T-cell (primary cell): Measurements from ENCODE around the gene RGL1. TPM values are rescaled to one million over a fixed set of nuclear protein-coding genes. Genes with fewer than 3 reads are reported as not detected.
A peak's percentile ranks its signal among the peaks of the same experiment; 100 is the strongest.

Experiments
- ATAC-seq, 4 experiments: fragments of 200-7000 bp in 3 of 4; fragments of 150-1000 bp in 1 of 4; cut with Tn5 transposase; replicated peaks in 1 of 4; 1 replicate in 3 of 4; 2 replicates in 1 of 4; pipeline ENCODE4 v1.10.0; 2021; ENCODE audit warnings: moderate library complexity in 3 of 4, mild to moderate bottlenecking in 2 of 4, moderate number of reproducible peaks in 1 of 4
- CTCF ChIA-PET, 2 donors: fragments of 300-600 bp; sonication (Branson Sonifier 250); formaldehyde crosslinking; loops; one replicate each; lab custom pipeline; 2022; ENCODE audit warnings: antibody characterized with exemption in 2 of 2; lab: Charles Lee
- POLR2A ChIA-PET, 2 donors: fragments of 300-600 bp; sonication (Branson Sonifier 250); formaldehyde crosslinking; loops; one replicate each; lab custom pipeline; 2022; ENCODE audit warnings: antibody characterized with exemption in 2 of 2; lab: Charles Lee
- DNase-seq, 35 experiments: peaks; one replicate each; pipeline versions ENCODE4 v3.0.0 to v3.0.0-alpha.2; 2013 to 2023
- H3K27ac ChIP-seq: one replicate; pipeline ENCODE4 v1.5.1; 2013; ENCODE audit warnings: low read length
- H3K27me3 ChIP-seq, 2 experiments: replicated peaks in 1 of 2; 1 replicate in 1 of 2; 2 replicates in 1 of 2; pipeline versions ENCODE4 v1.6.1 to v1.7.0; 2013; ENCODE audit warnings: low read length in 1 of 2, mixed read lengths in 1 of 2; ENCODE audit not compliant: control insufficient read depth in 2 of 2, insufficient read depth in 2 of 2; ENCODE audit errors: extremely low read depth in 1 of 2
- H3K36me3 ChIP-seq, 2 donors: 1 replicate in 1 of 2; 2 replicates in 1 of 2; pipeline versions ENCODE4 v1.6.1 to v1.7.0; 2013; ENCODE audit warnings: low read length in 1 of 2; ENCODE audit not compliant: control insufficient read depth in 2 of 2, insufficient read depth in 1 of 2; ENCODE audit errors: extremely low read depth in 1 of 2
- H3K4me1 ChIP-seq, 2 experiments: 1 replicate in 1 of 2; 2 replicates in 1 of 2; pipeline versions ENCODE4 v1.6.1 to v1.7.0; 2013; ENCODE audit warnings: low read length in 2 of 2, mixed read lengths in 1 of 2; ENCODE audit not compliant: insufficient read depth in 2 of 2, control insufficient read depth in 1 of 2; ENCODE audit errors: extremely low read depth in 1 of 2
- H3K4me3 ChIP-seq, 2 donors: 1 replicate in 1 of 2; 2 replicates in 1 of 2; pipeline versions ENCODE4 v1.5.1 to v1.7.0; 2013; ENCODE audit warnings: mild to moderate bottlenecking in 2 of 2, low read length in 1 of 2, moderate library complexity in 1 of 2; ENCODE audit not compliant: control insufficient read depth in 1 of 2; ENCODE audit errors: extremely low read depth in 1 of 2
- H3K9me3 ChIP-seq: 2 replicates; pipeline ENCODE4 v1.7.0; 2013
- H3K27ac Mint-ChIP-seq, 2 donors: one replicate each; pipeline ENCODE4 v1.8.0; 2020 to 2021; ENCODE audit warnings: mild to moderate bottlenecking in 2 of 2, mixed read lengths in 2 of 2
- H3K27me3 Mint-ChIP-seq, 2 donors: one replicate each; pipeline ENCODE4 v1.8.0; 2021 to 2022; ENCODE audit warnings: mixed read lengths in 2 of 2
- H3K36me3 Mint-ChIP-seq: one replicate; pipeline ENCODE4 v1.8.0; 2021; ENCODE audit warnings: mixed read lengths
- H3K4me1 Mint-ChIP-seq, 3 donors: one replicate each; pipeline ENCODE4 v1.8.0; 2020 to 2022; ENCODE audit warnings: mixed read lengths in 3 of 3, mild to moderate bottlenecking in 1 of 3
- H3K4me3 Mint-ChIP-seq, 3 donors: one replicate each; pipeline ENCODE4 v1.8.0; 2020 to 2022; ENCODE audit warnings: mild to moderate bottlenecking in 3 of 3, mixed read lengths in 3 of 3, moderate library complexity in 3 of 3
- H3K9me3 Mint-ChIP-seq, 3 donors: one replicate each; pipeline ENCODE4 v1.8.0; 2020 to 2022; ENCODE audit warnings: mixed read lengths in 3 of 3
- WGBS: methylation state at CpG from one replicate; pipeline ENCODE4 v1.1.5; 2013; ENCODE audit warnings: missing lambda C conversion rate; ENCODE audit not compliant: insufficient coverage; 5-methylcytosine and 5-hydroxymethylcytosine counted together
- total RNA-seq, 35 experiments: library from RNA in 6 of 35; stranded (reverse) in 6 of 35; fragments of 120-200 nt in 1 of 35; gene quantifications; one replicate each; pipeline versions ENCODE4 v1.2.1 to v1.2.4 and lab custom pipeline; 2013 to 2026

The RGL1 gene
- total RNA-seq, 5 donors from 2014 or later (not counting 1 experiment from before 2014, with no cell fraction given) = 1.7 to 3.3 (median 2.3) TPM

GRCh38 chr1:183898001-183898396 lies 93.1 kb downstream of the RGL1 start:
- H3K27me3 ChIP-seq = no peaks in the 10 kb centered on the region
- no peak overlapping the region for H3K27ac ChIP-seq
- Mint-ChIP-seq H3K9me3 (no peaks in the 10 kb centered on the region), H3K27ac (peak overlapping the region in 1 of 2 donors; percentile 64), H3K36me3 (peaks cover 32% of the 10 kb centered on the region), H3K4me1 (peaks cover 6 to 12% (median 12%) of the 10 kb centered on the region in 3 donors), H3K4me3 (no peak overlapping the region), H3K27me3 (no peaks in the 10 kb centered on the region)
- H3K9me3 ChIP-seq = no peaks in the 10 kb centered on the region
- no peak overlapping the region for H3K4me3 ChIP-seq
- ChIA-PET POLR2A (no interaction called here), CTCF (interaction anchor here in 1 of 2 donors (0.9 to 1.8 kb wide), 2 partner anchors 18 to 243 kb away, joined by 4 to 5 read pairs; no protein-coding TSS in a partner anchor)
- DNase-seq (no peak), ATAC-seq (no peak)
- H3K4me1 ChIP-seq = no peaks in the 10 kb centered on the region
- WGBS = no CpG with 5 or more reads among the region's 2 CpGs
- no peaks in the 10 kb centered on the region for H3K36me3 ChIP-seq

GRCh38 chr1:183898610-183899009 lies 93.7 kb downstream of the RGL1 start:
- no peak for DNase-seq
- CTCF ChIA-PET = interaction anchor here in 1 of 2 donors (0.8 to 1.8 kb wide), 3 partner anchors 18 to 243 kb away, joined by 3 to 5 read pairs (median 4); no protein-coding TSS in a partner anchor
- peaks cover 6 to 12% (median 12%) of the 10 kb centered on the region in 3 donors for H3K4me1 Mint-ChIP-seq
- no peaks in the 10 kb centered on the region for H3K36me3 ChIP-seq
- no peaks in the 10 kb centered on the region for H3K4me1 ChIP-seq
- no peak overlapping the region for H3K27ac Mint-ChIP-seq
- peaks cover 32% of the 10 kb centered on the region for H3K36me3 Mint-ChIP-seq
- H3K27me3 ChIP-seq = no peaks in the 10 kb centered on the region
- no peak overlapping the region for H3K4me3 ChIP-seq
- H3K27ac ChIP-seq = no peak overlapping the region
- H3K9me3 ChIP-seq = no peaks in the 10 kb centered on the region
- ATAC-seq = no peak
- WGBS = 83% methylated on average over 1 of the region's 2 CpGs
- H3K4me3 Mint-ChIP-seq = no peak overlapping the region
- POLR2A ChIA-PET = no interaction called here
- H3K9me3 Mint-ChIP-seq = no peaks in the 10 kb centered on the region
- no peaks in the 10 kb centered on the region for H3K27me3 Mint-ChIP-seq

GRCh38 chr1:183901748-183902330 lies 96.9 kb downstream of the RGL1 start:
- Mint-ChIP-seq H3K4me1 (peaks cover 2 to 7% (median 6%) of the 10 kb centered on the region in 3 donors), H3K27me3 (no peaks in the 10 kb centered on the region), H3K36me3 (peaks cover 33% of the 10 kb centered on the region), H3K27ac (no peak overlapping the region), H3K4me3 (no peak overlapping the region), H3K9me3 (no peaks in the 10 kb centered on the region)
- Histone ChIP-seq H3K4me3 (no peak overlapping the region), H3K9me3 (no peaks in the 10 kb centered on the region), H3K36me3 (no peaks in the 10 kb centered on the region), H3K27me3 (no peaks in the 10 kb centered on the region), H3K27ac (no peak overlapping the region), H3K4me1 (no peaks in the 10 kb centered on the region)
- POLR2A ChIA-PET = no interaction called here
- no peak for DNase-seq
- no peak for ATAC-seq
- WGBS = no CpG with 5 or more reads among the region's 1 CpG
- CTCF ChIA-PET = interaction anchor here in 1 of 2 donors (1.3 kb wide), 1 partner anchor 14 kb away, joined by 3 read pairs; no protein-coding TSS in a partner anchor

GRCh38 chr1:183903101-183903500 lies 98.2 kb downstream of the RGL1 start:
- H3K36me3 Mint-ChIP-seq = peaks cover 41% of the 10 kb centered on the region
- H3K4me1 Mint-ChIP-seq = peaks cover under 1 to 3% (median 3%) of the 10 kb centered on the region in 3 donors
- ChIA-PET POLR2A (no interaction called here), CTCF (interaction anchor here in 1 of 2 donors (1.3 kb wide), 1 partner anchor 13 kb away, joined by 3 read pairs; no protein-coding TSS in a partner anchor)
- WGBS = no CpG with 5 or more reads among the region's 5 CpGs
- no peaks in the 10 kb centered on the region for H3K9me3 Mint-ChIP-seq
- Histone ChIP-seq H3K27me3 (no peaks in the 10 kb centered on the region), H3K9me3 (no peaks in the 10 kb centered on the region), H3K27ac (no peak overlapping the region), H3K36me3 (no peaks in the 10 kb centered on the region), H3K4me3 (no peak overlapping the region), H3K4me1 (no peaks in the 10 kb centered on the region)
- no peak for ATAC-seq
- no peak for DNase-seq
- no peak overlapping the region for H3K27ac Mint-ChIP-seq
- H3K4me3 Mint-ChIP-seq = no peak overlapping the region
- H3K27me3 Mint-ChIP-seq = no peaks in the 10 kb centered on the region

DNA sequence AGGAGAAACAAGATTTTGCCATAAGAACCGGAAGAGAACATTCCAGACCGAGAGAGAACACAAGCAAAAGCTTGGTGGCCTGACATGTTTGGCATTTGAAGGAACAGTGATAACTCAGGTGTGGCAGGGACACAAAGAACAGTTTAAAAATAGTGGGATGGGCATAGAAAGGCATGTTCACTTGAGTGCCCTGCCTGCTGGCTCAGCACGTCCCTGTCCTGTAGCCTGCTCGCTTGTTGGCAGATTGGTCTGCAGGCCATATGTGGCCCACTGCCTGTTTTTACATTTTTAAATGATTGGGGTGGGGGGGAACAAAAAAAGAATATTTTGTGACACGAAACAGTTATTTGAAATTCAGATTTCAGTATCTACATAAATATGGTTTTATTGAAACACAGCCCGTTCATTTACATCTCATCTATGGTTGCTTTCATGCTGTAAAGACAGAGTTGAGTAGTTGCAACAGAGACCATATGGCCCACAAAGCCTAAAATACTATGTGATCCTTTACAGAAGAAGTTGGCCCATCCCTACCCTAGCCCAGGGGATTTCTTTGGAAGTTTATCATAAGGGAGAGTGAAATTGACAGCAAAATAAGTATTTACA lies 100.7 kb downstream of the RGL1 start:
- H3K4me1 Mint-ChIP-seq = peaks cover 0 to 5% (median 0%) of the 10 kb centered on the region in 3 donors
- ChIA-PET CTCF (interaction anchor here (1.5 to 1.7 kb wide), 2 partner anchors 10 to 250 kb away, joined by 5 to 12 read pairs; no protein-coding TSS in a partner anchor), POLR2A (interaction anchor here (0.6 to 0.7 kb wide), 2 partner anchors 30 to 72 kb away, joined by 4 read pairs; no protein-coding TSS in a partner anchor)
- DNase-seq (no peak), ATAC-seq (no peak)
- peaks cover 38% of the 10 kb centered on the region for H3K36me3 Mint-ChIP-seq
- no peaks in the 10 kb centered on the region for H3K9me3 ChIP-seq
- H3K27ac Mint-ChIP-seq = no peak overlapping the region
- no peaks in the 10 kb centered on the region for H3K9me3 Mint-ChIP-seq
- H3K36me3 ChIP-seq = no peaks in the 10 kb centered on the region
- 94% methylated on average over 4 of the region's 6 CpGs for WGBS
- H3K4me3 ChIP-seq = no peak overlapping the region
- H3K27ac ChIP-seq = no peak overlapping the region
- no peaks in the 10 kb centered on the region for H3K27me3 Mint-ChIP-seq
- no peaks in the 10 kb centered on the region for H3K4me1 ChIP-seq
- H3K27me3 ChIP-seq = no peaks in the 10 kb centered on the region
- no peak overlapping the region for H3K4me3 Mint-ChIP-seq

- H3K27ac Mint-ChIP-seq = no peak overlapping the region
- H3K9me3 Mint-ChIP-seq = no peaks in the 10 kb centered on the region
- peaks cover 33% of the 10 kb centered on the region for H3K36me3 Mint-ChIP-seq
- Histone ChIP-seq H3K36me3 (no peaks in the 10 kb centered on the region), H3K27me3 (no peaks in the 10 kb centered on the region), H3K27ac (no peak overlapping the region), H3K4me1 (no peaks in the 10 kb centered on the region), H3K4me3 (no peak overlapping the region), H3K9me3 (no peaks in the 10 kb centered on the region)
- H3K4me3 Mint-ChIP-seq = no peak overlapping the region
- no peak for DNase-seq
- no peak for ATAC-seq
- ChIA-PET CTCF (interaction anchor here (1.2 to 1.3 kb wide), 2 partner anchors 9 kb away, joined by 5 read pairs; no protein-coding TSS in a partner anchor), POLR2A (no interaction called here)
- 93% methylated on average over 4 of the region's 4 CpGs for WGBS
- peaks cover 0 to 3% (median 0%) of the 10 kb centered on the region in 3 donors for H3K4me1 Mint-ChIP-seq
- H3K27me3 Mint-ChIP-seq = no peaks in the 10 kb centered on the region
Observed at GRCh38 chr1:183907070-183907469, 102.2 kb downstream of the RGL1 start.
